Activated T-helper 1 cell treated with anti-CD3 and anti-CD28 coated beads, Interleukin-12 subunit alpha, Interleukin-12 subunit beta, Interleukin-2, Interleukin-4 antibody, amounts not matched to agents 30 ng/mL and 10 ng/mL and 1 ng/mL, durations not matched to agents 14 hours and 24 hours and 36 hours (primary cell): ENCODE measurements around the gene TEX54. TPM values are rescaled to one million over a fixed set of nuclear protein-coding genes. Genes with fewer than 3 reads are reported as not detected.
"Not testable (repeated sequence)": the region's sequence is repeated elsewhere in the genome, so short reads cannot be mapped to it uniquely, and the experiment has no call there.

Source experiments
- DNase-seq: peaks from one replicate; pipeline ENCODE4 v3.0.0; 2021; ENCODE audit warnings: low spot score
- H3K27ac Mint-ChIP-seq: one replicate; pipeline ENCODE4 v1.8.0; 2021; ENCODE audit warnings: mild to moderate bottlenecking, mixed read lengths
- H3K27me3 Mint-ChIP-seq: one replicate; pipeline ENCODE4 v1.8.0; 2022; ENCODE audit warnings: mild to moderate bottlenecking, moderate library complexity, mixed read lengths; ENCODE audit not compliant: insufficient read depth
- H3K36me3 Mint-ChIP-seq: one replicate; pipeline ENCODE4 v1.8.0; 2021; ENCODE audit warnings: low read depth, mixed read lengths
- H3K4me1 Mint-ChIP-seq: one replicate; pipeline ENCODE4 v1.8.0; 2021; ENCODE audit warnings: low read depth, mixed read lengths
- H3K4me3 Mint-ChIP-seq: one replicate; pipeline ENCODE4 v1.8.0; 2021; ENCODE audit warnings: mild to moderate bottlenecking, moderate library complexity, mixed read lengths
- H3K9me3 Mint-ChIP-seq: one replicate; pipeline ENCODE4 v1.8.0; 2021; ENCODE audit warnings: mixed read lengths
- intact Hi-C: fragments of 100-400 bp; cut with micrococcal nuclease; formaldehyde crosslinking; loops from one replicate; pipeline ENCODE4 v1.15.1; 2024
- total RNA-seq: library from RNA; stranded (reverse); gene quantifications from 2 replicates; pipeline ENCODE4 v1.2.3, GENCODE V29; 2022

Gene TEX54
- total RNA-seq, 1 donor from 2014 or later: 1.3 TPM

GRCh38 chr11:62853279-62853965 lies 20.8 kb upstream of the TEX54 start:
- no peak for DNase-seq
- intact Hi-C loops: no loop called here

GRCh38 chr11:62852523-62853188 lies 20.0 kb upstream of the TEX54 start:
- H3K27me3 Mint-ChIP-seq: peaks cover 5% of the 10 kb centered on the region
- peaks cover 45% of the 10 kb centered on the region for H3K4me1 Mint-ChIP-seq
- DNase-seq: no peak
- peaks cover 50% of the 10 kb centered on the region for H3K36me3 Mint-ChIP-seq
- intact Hi-C loops: no loop called here
- peak overlapping the region; percentile 98 for H3K4me3 Mint-ChIP-seq
- no peaks in the 10 kb centered on the region for H3K9me3 Mint-ChIP-seq
- peak overlapping the region; percentile 57 for H3K27ac Mint-ChIP-seq

More at GRCh38 chr11:62853279-62853965, 20.8 kb upstream of the TEX54 start:
- H3K9me3 Mint-ChIP-seq: no peaks in the 10 kb centered on the region
- H3K4me3 Mint-ChIP-seq: peak overlapping the region; percentile 98
- H3K27ac Mint-ChIP-seq: peak overlapping the region; percentile 57
- peaks cover 52% of the 10 kb centered on the region for H3K36me3 Mint-ChIP-seq
- H3K4me1 Mint-ChIP-seq: peaks cover 52% of the 10 kb centered on the region
- H3K27me3 Mint-ChIP-seq: peaks cover 5% of the 10 kb centered on the region

GRCh38 chr11:62851807-62852522 lies 19.3 kb upstream of the TEX54 start:
- H3K4me3 Mint-ChIP-seq: peak overlapping the region; percentile 98
- peaks cover 49% of the 10 kb centered on the region for H3K36me3 Mint-ChIP-seq
- intact Hi-C loops: no loop called here
- H3K9me3 Mint-ChIP-seq: no peaks in the 10 kb centered on the region
- H3K27me3 Mint-ChIP-seq: peaks cover 5% of the 10 kb centered on the region
- peak overlapping the region; percentile 83 for H3K27ac Mint-ChIP-seq
- peaks cover 39% of the 10 kb centered on the region for H3K4me1 Mint-ChIP-seq
- DNase-seq: no peak

- intact Hi-C loops: no loop called here
- Mint-ChIP-seq H3K4me3 (peak overlapping the region; percentile 98), H3K9me3 (no peaks in the 10 kb centered on the region), H3K27ac (peak overlapping the region; percentile 83), H3K4me1 (peaks cover 34% of the 10 kb centered on the region), H3K36me3 (peaks cover 49% of the 10 kb centered on the region), H3K27me3 (peaks cover 5% of the 10 kb centered on the region)
- DNase-seq: no peak
These were observed 18.5 kb upstream of the TEX54 start for GRCh38 chr11:62850911-62851806.

- H3K27ac Mint-ChIP-seq: no peak overlapping the region
- no peaks in the 10 kb centered on the region for H3K27me3 Mint-ChIP-seq
These were observed 15.2 kb upstream of the TEX54 start for GRCh38 chr11:62847767-62848314.

GRCh38 chr11:62846177-62846576 lies 13.5 kb upstream of the TEX54 start:
- Mint-ChIP-seq H3K4me3 (no peak overlapping the region), H3K36me3 (peaks cover 5% of the 10 kb centered on the region), H3K27me3 (no peaks in the 10 kb centered on the region), H3K4me1 (no peaks in the 10 kb centered on the region), H3K27ac (no peak overlapping the region), H3K9me3 (no peaks in the 10 kb centered on the region)
- intact Hi-C loops: no loop called here
- DNase-seq: no peak

More at GRCh38 chr11:62847767-62848314, 15.2 kb upstream of the TEX54 start:
- peaks cover 14% of the 10 kb centered on the region for H3K4me1 Mint-ChIP-seq
- H3K9me3 Mint-ChIP-seq: no peaks in the 10 kb centered on the region
- intact Hi-C loops: no loop called here
- peaks cover 20% of the 10 kb centered on the region for H3K36me3 Mint-ChIP-seq
- DNase-seq: no peak
- no peak overlapping the region for H3K4me3 Mint-ChIP-seq

- Mint-ChIP-seq H3K27me3 (no peaks in the 10 kb centered on the region), H3K4me3 (no peak overlapping the region), H3K27ac (no peak overlapping the region), H3K9me3 (no peaks in the 10 kb centered on the region), H3K36me3 (peaks cover 4% of the 10 kb centered on the region), H3K4me1 (peaks cover 14% of the 10 kb centered on the region)
- no peak for DNase-seq
- intact Hi-C loops: loop anchor here (5.0 kb wide), 2 partner anchors 222 to 1017 kb away; partner anchors contain the start of genes B3GAT3 and FADS2
These were observed 11.5 kb upstream of the TEX54 start for GRCh38 chr11:62844154-62844553.

- Mint-ChIP-seq H3K9me3 (no peaks in the 10 kb centered on the region), H3K4me1 (peaks cover 14% of the 10 kb centered on the region), H3K27me3 (no peaks in the 10 kb centered on the region), H3K36me3 (peaks cover 5% of the 10 kb centered on the region), H3K4me3 (no peak overlapping the region), H3K27ac (no peak overlapping the region)
- DNase-seq: no peak
- intact Hi-C loops: loop anchor here (5.0 kb wide), 2 partner anchors 221 to 1016 kb away; partner anchors contain the start of genes B3GAT3 and FADS2
These were observed 10.8 kb upstream of the TEX54 start for GRCh38 chr11:62843466-62843865.

DNA sequence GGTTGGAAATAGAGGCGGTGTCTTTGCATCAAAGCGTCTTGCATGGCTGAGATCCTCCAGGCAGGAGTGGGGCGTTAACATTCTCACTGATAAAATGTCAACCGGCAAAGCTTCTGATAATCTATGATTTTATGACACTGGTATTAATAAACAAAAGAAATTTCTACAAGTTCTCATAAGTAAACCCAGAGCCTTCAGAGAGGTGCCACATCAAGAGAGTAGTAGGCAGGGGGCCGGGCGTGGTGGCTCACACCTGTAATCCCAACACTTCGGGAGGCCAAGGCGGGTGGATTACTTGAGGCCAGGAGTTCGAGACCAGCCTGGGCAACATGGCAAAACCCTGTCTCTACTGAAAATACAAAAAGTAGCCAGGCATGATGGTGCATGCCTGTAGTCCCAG lies 10.2 kb upstream of the TEX54 start:
- intact Hi-C loops: loop anchor here (1.0 to 5.0 kb wide), 3 partner anchors 12 to 1016 kb away; partner anchors contain the start of genes B3GAT3 and FADS2
- peaks cover 14% of the 10 kb centered on the region for H3K4me1 Mint-ChIP-seq
- not testable (repeated sequence) for H3K36me3 Mint-ChIP-seq, DNase-seq, H3K27me3 Mint-ChIP-seq, H3K27ac Mint-ChIP-seq, H3K9me3 Mint-ChIP-seq, H3K4me3 Mint-ChIP-seq

DNA sequence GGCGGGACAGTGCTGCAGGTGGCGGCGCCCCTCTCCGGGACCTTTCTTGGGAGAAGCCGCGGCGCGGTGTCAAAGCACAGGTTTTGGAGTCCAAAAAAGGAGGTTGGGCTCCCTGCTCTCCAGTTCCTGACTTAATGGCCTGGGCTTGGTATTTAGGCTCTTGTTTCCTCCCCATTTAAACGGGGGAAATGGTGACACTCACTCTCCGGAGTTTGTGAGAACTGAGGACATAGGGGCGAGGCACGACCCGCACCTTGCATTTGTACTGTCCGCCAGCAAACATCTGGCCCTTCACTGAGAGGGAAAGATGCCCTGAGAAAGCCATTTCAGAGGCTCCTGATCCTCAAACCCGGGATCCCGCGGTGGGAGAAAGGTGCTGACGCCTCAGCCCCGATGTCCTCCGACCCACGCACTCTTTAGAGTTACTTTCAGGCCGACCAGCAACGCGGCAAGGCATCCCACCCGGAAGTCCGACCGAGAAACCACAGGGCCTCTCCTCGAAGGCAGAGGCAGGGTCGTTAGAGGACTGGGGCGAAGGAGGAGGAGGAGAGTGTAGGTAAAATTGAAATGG lies 9.6 kb upstream of the TEX54 start:
- Mint-ChIP-seq H3K4me3 (no peak overlapping the region), H3K36me3 (peaks cover 10% of the 10 kb centered on the region), H3K9me3 (no peaks in the 10 kb centered on the region), H3K27me3 (no peaks in the 10 kb centered on the region), H3K4me1 (peaks cover 18% of the 10 kb centered on the region), H3K27ac (no peak overlapping the region)
- DNase-seq: no peak
- intact Hi-C loops: loop anchor here (1.0 to 5.0 kb wide), 3 partner anchors 13 to 1015 kb away; partner anchors contain the start of genes B3GAT3 and FADS2

DNA sequence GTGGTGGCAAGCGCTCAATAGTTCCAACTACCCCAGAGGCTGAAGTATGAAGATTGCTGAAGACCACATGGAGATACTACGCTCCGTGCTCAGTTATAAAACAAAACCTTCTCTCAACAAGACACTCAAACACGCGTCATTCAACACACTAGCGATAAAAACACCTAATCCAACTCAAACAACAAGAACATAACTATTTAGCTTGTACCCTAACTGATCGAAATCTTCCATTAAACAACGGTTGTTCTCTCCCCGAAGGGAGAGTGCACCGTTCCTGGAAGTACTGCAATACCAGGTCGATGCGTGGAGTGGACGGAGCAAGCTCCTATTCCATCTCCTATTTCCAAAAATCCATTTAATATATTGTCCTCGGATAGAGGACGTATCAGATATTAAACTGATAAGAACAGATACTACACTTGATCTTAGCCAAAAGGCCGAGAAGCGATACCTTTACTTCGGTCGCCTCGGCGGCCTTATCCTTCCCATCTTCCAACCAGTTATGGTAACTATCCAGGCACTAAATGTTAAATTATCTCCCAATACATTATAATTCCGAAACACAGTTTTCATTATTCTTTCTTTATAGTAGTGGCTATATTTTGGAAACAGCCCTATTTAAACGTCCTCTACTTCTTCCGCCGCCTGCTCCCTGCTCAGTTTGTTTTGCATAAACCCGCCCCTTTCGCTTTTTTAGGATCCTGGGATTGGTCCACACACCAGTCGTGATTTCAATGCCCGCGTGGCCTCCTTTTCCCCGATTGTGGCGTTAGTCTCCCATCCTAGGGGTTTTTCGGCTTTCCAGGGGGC lies 8.9 kb upstream of the TEX54 start:
- peaks cover 12% of the 10 kb centered on the region for H3K36me3 Mint-ChIP-seq
- no peak overlapping the region for H3K27ac Mint-ChIP-seq
- no peaks in the 10 kb centered on the region for H3K27me3 Mint-ChIP-seq
- H3K4me3 Mint-ChIP-seq: no peak overlapping the region
- DNase-seq: peak; percentile 83
- intact Hi-C loops: loop anchor here (1.0 to 5.0 kb wide), 10 partner anchors 14 to 1014 kb away; partner anchors contain the start of genes B3GAT3, FADS2, HNRNPUL2 and TUT1
- peaks cover 18% of the 10 kb centered on the region for H3K4me1 Mint-ChIP-seq
- H3K9me3 Mint-ChIP-seq: no peaks in the 10 kb centered on the region
